Measurements from ENCODE around the gene WBP1L. TPM values are rescaled to one million over a fixed set of nuclear protein-coding genes. Genes with fewer than 3 reads are reported as not detected.
A peak's percentile ranks its signal among the peaks of the same experiment; 100 is the strongest.
"Not testable (repeated sequence)": the region's sequence is repeated elsewhere in the genome, so short reads cannot be mapped to it uniquely, and the experiment has no call there.

WBP1L gene
- total and polyA plus RNA-seq, 8 donors, result 15.1 to 140 (median 30.5) TPM

- 83 to 93% (median 88%) methylated on average over 9 of the region's 9 CpGs for WGBS, 5 donors
- no peaks in the 10 kb centered on the region for H3K36me3 ChIP-seq
- H3K27ac ChIP-seq, result no peak overlapping the region
- no peak for DNase-seq
- H3K4me1 ChIP-seq, result peaks cover 0 to 10% (median 2%) of the 10 kb centered on the region in 4 donors
- TF ChIP-seq POLR2A (IDR thresholded peaks at IDR 0.05), result no peak
- no peak for TF ChIP-seq EP300 (IDR thresholded peaks at IDR 0.05)
- no peak for TF ChIP-seq POLR2AphosphoS5 (IDR thresholded peaks at IDR 0.05)
- no peak overlapping the region for H3K4me3 ChIP-seq
- no peaks in the 10 kb centered on the region for H3K27me3 ChIP-seq
- peaks cover 0 to 7% (median 0%) of the 10 kb centered on the region in 4 donors for H3K9me3 ChIP-seq
- intact Hi-C loops (cut with DNase I; ENCODE audit: low total_unique reads), result no loop called here
Measured at GRCh38 chr10:102845352-102845902, 101.7 kb downstream of the WBP1L start.

- Histone ChIP-seq H3K27me3 (no peaks in the 10 kb centered on the region), H3K4me3 (no peak overlapping the region), H3K36me3 (no peaks in the 10 kb centered on the region), H3K4me1 (peaks cover 4 to 12% (median 7%) of the 10 kb centered on the region in 4 donors), H3K27ac (no peak overlapping the region), H3K9me3 (no peaks in the 10 kb centered on the region)
- WGBS, 5 donors, result 81 to 85% (median 82%) methylated on average over 9 of the region's 9 CpGs
- intact Hi-C loops (cut with DNase I; ENCODE audit: low total_unique reads), result no loop called here
- no peak for DNase-seq
- TF ChIP-seq POLR2AphosphoS5 (IDR thresholded peaks at IDR 0.05), result no peak
- TF ChIP-seq POLR2A (IDR thresholded peaks at IDR 0.05), result no peak
- TF ChIP-seq EP300 (IDR thresholded peaks at IDR 0.05), result no peak
- TF ChIP-seq CTCF (IDR thresholded peaks at IDR 0.05), result no peak
Measured at GRCh38 chr10:102850025-102850518, 106.3 kb downstream of the WBP1L start.

- H3K36me3 ChIP-seq; H3K9me3 ChIP-seq; DNase-seq; H3K27me3 ChIP-seq; intact Hi-C loops (cut with DNase I; ENCODE audit: low total_unique reads); H3K4me3 ChIP-seq: not testable (repeated sequence)
- H3K4me1 ChIP-seq, result peaks cover 15 to 31% (median 21%) of the 10 kb centered on the region in 4 donors
- WGBS, 5 donors, result 92 to 97% (median 97%) methylated on average over 7 of the region's 7 CpGs
- H3K27ac ChIP-seq, result peak overlapping the region in 1 of 5 donors; percentile 97
Measured at GRCh38 chr10:102853237-102853636, 109.5 kb downstream of the WBP1L start.

GRCh38 chr10:102855731-102856436 is 112.1 kb downstream of the WBP1L start:
- 73 to 81% (median 74%) methylated on average over 10 to 11 of the region's 11 CpGs for WGBS, 5 donors
- H3K27me3 ChIP-seq; intact Hi-C loops (cut with DNase I; ENCODE audit: low total_unique reads); H3K4me3 ChIP-seq; H3K9me3 ChIP-seq: not testable (repeated sequence)
- peaks cover 15 to 31% (median 21%) of the 10 kb centered on the region in 4 donors for H3K4me1 ChIP-seq
- peaks cover 5 to 18% (median 11%) of the 10 kb centered on the region in 4 donors for H3K36me3 ChIP-seq
- TF ChIP-seq POLR2AphosphoS5 (IDR thresholded peaks at IDR 0.05), result peak in 1 of 3 donors; percentile 11
- peak overlapping the region in 4 of 5 donors; percentile 26 to 97 (median 62) for H3K27ac ChIP-seq
- DNase-seq, result peak in 1 of 2 donors; percentile 30

DNA sequence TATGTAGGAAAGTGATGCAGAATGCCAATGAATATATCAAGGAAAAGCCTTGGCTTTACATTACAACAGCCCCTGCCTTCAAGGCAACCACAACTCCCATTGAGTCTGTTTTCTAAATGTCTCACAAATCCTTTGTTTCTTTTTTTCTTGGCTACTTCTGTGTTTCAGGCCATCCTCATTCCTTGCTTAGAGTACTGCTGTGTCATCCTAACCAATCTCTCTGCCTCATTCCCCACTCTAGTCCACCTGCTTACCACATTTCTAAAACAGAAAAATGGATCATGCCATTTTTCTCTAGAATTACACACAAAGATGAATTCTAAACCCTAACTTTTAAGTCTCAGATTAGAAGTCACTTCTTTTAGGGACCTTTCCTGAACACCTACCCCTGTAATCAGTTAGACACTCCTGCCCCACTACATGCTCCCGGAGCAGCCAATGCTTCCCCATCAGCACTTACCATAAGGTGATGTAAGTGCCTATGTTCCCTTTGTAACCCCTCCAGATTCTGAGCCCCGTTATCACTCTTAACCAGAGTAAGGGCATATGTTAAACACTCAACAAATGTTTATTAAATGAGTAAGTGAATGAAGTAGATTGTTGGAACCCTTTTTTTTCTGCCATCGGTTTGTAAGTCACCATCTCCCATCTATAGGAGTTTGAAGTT is 113.1 kb downstream of the WBP1L start:
- no peaks in the 10 kb centered on the region for H3K27me3 ChIP-seq
- DNase-seq, result no peak
- H3K36me3 ChIP-seq, result peaks cover 5 to 28% (median 21%) of the 10 kb centered on the region in 4 donors
- 31 to 63% (median 51%) methylated on average over 3 of the region's 3 CpGs for WGBS, 5 donors
- no peak overlapping the region for H3K27ac ChIP-seq
- H3K9me3 ChIP-seq, result no peaks in the 10 kb centered on the region
- peaks cover 15 to 31% (median 21%) of the 10 kb centered on the region in 4 donors for H3K4me1 ChIP-seq
- no peak overlapping the region for H3K4me3 ChIP-seq
- intact Hi-C loops (cut with DNase I; ENCODE audit: low total_unique reads), result no loop called here
- TF ChIP-seq EP300 (IDR thresholded peaks at IDR 0.05) (no peak), POLR2A (IDR thresholded peaks at IDR 0.05) (no peak), CTCF (IDR thresholded peaks at IDR 0.05) (no peak)

Data from stomach (tissue), 9 donors.